B cell (primary cell): ENCODE results near the gene TBK1. TPM values are rescaled to one million over a fixed set of nuclear protein-coding genes. Genes with fewer than 3 reads are reported as not detected.

Experiments
- ATAC-seq: fragments of 200-7000 bp; cut with Tn5 transposase; one replicate; pipeline ENCODE4 v1.10.0; 2021; ENCODE audit warnings: low read depth, mild to moderate bottlenecking, moderate number of reproducible peaks, moderate library complexity
- CTCF ChIA-PET: fragments of 350-600 bp; sonication (Branson Sonifier 250); formaldehyde crosslinking; loops from one replicate; lab custom pipeline; 2021; ENCODE audit warnings: antibody characterized with exemption, inconsistent platforms; lab: Charles Lee
- POLR2A ChIA-PET: fragments of 350-600 bp; sonication (Branson Sonifier 250); formaldehyde crosslinking; loops from one replicate; lab custom pipeline; 2021; ENCODE audit warnings: antibody characterized with exemption; lab: Charles Lee
- DNase-seq: peaks from one replicate; pipeline ENCODE4 v3.0.0; 2013
- H2AFZ ChIP-seq: 2 replicates; pipeline ENCODE4 v1.6.1; 2012; ENCODE audit warnings: mild to moderate bottlenecking, low read depth, low read length; ENCODE audit not compliant: insufficient read depth, poor library complexity, severe bottlenecking
- H3K27ac ChIP-seq, 2 donors: 1 replicate in 1 of 2; 2 replicates in 1 of 2; pipeline ENCODE4 v1.5.1; 2012 to 2013; ENCODE audit warnings: low read length in 2 of 2, mild to moderate bottlenecking in 2 of 2, moderate library complexity in 1 of 2
- H3K27me3 ChIP-seq, 4 experiments: fragments of 200-600 bp in 1 of 4; sonication (generic) in 1 of 4; replicated peaks in 1 of 4; 1 replicate in 2 of 4; 2 replicates in 2 of 4; pipeline versions ENCODE4 v1.6.1 to v1.7.0; 2013 to 2016; ENCODE audit warnings: low read length in 3 of 4, mild to moderate bottlenecking in 2 of 4, mixed read lengths in 1 of 4, moderate library complexity in 1 of 4; ENCODE audit not compliant: insufficient read depth in 4 of 4, control insufficient read depth in 3 of 4; ENCODE audit errors: control extremely low read depth in 1 of 4
- H3K36me3 ChIP-seq, 2 experiments: replicated peaks in 1 of 2; 1 replicate in 1 of 2; 2 replicates in 1 of 2; pipeline versions ENCODE4 v1.6.1 to v1.7.1; 2013; ENCODE audit warnings: low read length in 1 of 2; ENCODE audit not compliant: insufficient read depth in 2 of 2, control insufficient read depth in 1 of 2; ENCODE audit errors: control extremely low read depth in 1 of 2, extremely low read depth in 1 of 2
- H3K4me1 ChIP-seq, 2 donors: fragments of 200-600 bp in 1 of 2; sonication (generic) in 1 of 2; 1 replicate in 1 of 2; 2 replicates in 1 of 2; pipeline versions ENCODE4 v1.5.1 to v1.6.1; 2013 to 2017; ENCODE audit warnings: low read length in 2 of 2; ENCODE audit not compliant: control insufficient read depth in 2 of 2, insufficient read depth in 2 of 2
- H3K4me2 ChIP-seq: replicated peaks from 2 replicates; pipeline ENCODE3; 2012; ENCODE audit warnings: mild to moderate bottlenecking, low read depth, low read length; ENCODE audit not compliant: poor library complexity, severe bottlenecking
- H3K4me3 ChIP-seq, 5 experiments: fragments of 200-600 bp in 1 of 5; sonication (generic) in 1 of 5; 1 replicate in 3 of 5; 2 replicates in 2 of 5; pipeline versions ENCODE4 v1.5.1 to v1.7.0; 2011 to 2016; ENCODE audit warnings: low read length in 4 of 5, mild to moderate bottlenecking in 4 of 5, low read depth in 2 of 5, control low read depth in 1 of 5, moderate library complexity in 1 of 5; ENCODE audit not compliant: insufficient read depth in 1 of 5; ENCODE audit errors: control extremely low read depth in 1 of 5, extremely low read depth in 1 of 5
- H3K79me2 ChIP-seq: fragments of 200-600 bp; sonication (generic); one replicate; pipeline ENCODE4 v1.6.0; 2016; ENCODE audit warnings: low read length; ENCODE audit not compliant: control insufficient read depth, insufficient read depth
- H3K9ac ChIP-seq: fragments of 200-600 bp; sonication (generic); 2 replicates; pipeline ENCODE4 v1.6.1; 2017; ENCODE audit warnings: mild to moderate bottlenecking, low read length, moderate library complexity
- H3K9me3 ChIP-seq, 3 donors: one replicate each; pipeline versions ENCODE4 v1.6.1 to v1.7.1; 2013; ENCODE audit warnings: low read length in 2 of 3; ENCODE audit not compliant: control insufficient read depth in 2 of 3, insufficient read depth in 1 of 3; ENCODE audit errors: control extremely low read depth in 1 of 3
- H4K20me1 ChIP-seq: 2 replicates; pipeline ENCODE4 v1.6.0; 2012; ENCODE audit warnings: mild to moderate bottlenecking, low read length; ENCODE audit not compliant: insufficient read depth, control insufficient read depth, poor library complexity, severe bottlenecking
- H3K27ac Mint-ChIP-seq: one replicate; pipeline ENCODE4 v1.8.0; 2021; ENCODE audit warnings: mixed read lengths
- H3K27me3 Mint-ChIP-seq: one replicate; pipeline ENCODE4 v1.8.0; 2021; ENCODE audit warnings: mixed read lengths
- H3K4me1 Mint-ChIP-seq: one replicate; pipeline ENCODE4 v1.8.0; 2021; ENCODE audit warnings: mixed read lengths
- H3K4me3 Mint-ChIP-seq: one replicate; pipeline ENCODE4 v1.8.0; 2021; ENCODE audit warnings: mixed read lengths
- H3K9me3 Mint-ChIP-seq: one replicate; pipeline ENCODE4 v1.8.0; 2022; ENCODE audit warnings: mixed read lengths; ENCODE audit not compliant: insufficient read depth
- CTCF ChIP-seq: fragments of 200-600 bp; IDR thresholded peaks from one replicate; pipeline ENCODE4 v1.8.0; 2022; ENCODE audit warnings: antibody characterized with exemption, mild to moderate bottlenecking
- EZH2 ChIP-seq: IDR thresholded peaks from 2 replicates; pipeline ENCODE4 v1.6.1; 2012; ENCODE audit warnings: borderline replicate concordance, low read depth, mild to moderate bottlenecking, moderate library complexity, low read length; ENCODE audit not compliant: insufficient read depth, poor library complexity, severe bottlenecking
- WGBS: methylation state at CpG from one replicate; pipeline ENCODE4 v1.1.5; 2013; ENCODE audit warnings: missing lambda C conversion rate; ENCODE audit not compliant: insufficient coverage; 5-methylcytosine and 5-hydroxymethylcytosine counted together
- intact Hi-C: fragments of 100-400 bp; cut with micrococcal nuclease; formaldehyde crosslinking; loops from one replicate; pipeline ENCODE4 v1.10.0; 2022
- polyA minus RNA-seq: library from RNA; depleted of rRNA, polyadenylated mRNA; stranded (reverse); fragments of >200 nt; gene quantifications from 2 replicates; pipeline ENCODE4 v1.2.3, GENCODE V29; 2012
- polyA plus RNA-seq: library from polyadenylated mRNA; depleted of rRNA; stranded (reverse); fragments of >200 nt; gene quantifications from 2 replicates; pipeline ENCODE4 v1.2.3, GENCODE V29; 2012
- total RNA-seq, 2 donors: library from RNA; stranded (reverse); fragments of 120-200 nt in 1 of 2; gene quantifications; 1 replicate in 1 of 2; 2 replicates in 1 of 2; pipeline versions ENCODE4 v1.2.3 to v1.2.4, GENCODE V29; 2013 to 2022

TBK1 gene
- total RNA-seq (38.5 and 46.9 TPM in 2 replicates), polyA plus RNA-seq (10.4 and 13.6 TPM in 2 replicates), polyA minus RNA-seq (5.7 and 9.5 TPM in 2 replicates)
- 33.2 TPM for total RNA-seq (2013)

GRCh38 chr12:64451687-64452558, at the start of gene TBK1:
TSS of gene TBK1 (plus strand) at chr12:64452120. CDS start at chr12:64455871, 3,751 bp downstream.
- peak; percentile 82 for DNase-seq
- peak within 1 kb of the TSS; percentile 66 to 97 (median 90) for H3K4me3 ChIP-seq
- peak; percentile 79 for ATAC-seq
- Mint-ChIP-seq H3K27ac (peak within 1 kb of the TSS; percentile 92), H3K4me1 (peaks cover 38% of the 10 kb centered on the region), H3K4me3 (peak within 1 kb of the TSS; percentile 96), H3K27me3 (no peaks in the 10 kb centered on the region), H3K9me3 (no peaks in the 10 kb centered on the region)
- H3K36me3 ChIP-seq: peaks cover 0 to 4% of the 10 kb centered on the region in 2 experiments
- peak; percentile 38 for TF ChIP-seq CTCF
- no peak for TF ChIP-seq EZH2
- under 1% methylated on average over 94 of the region's 94 CpGs for WGBS
- POLR2A ChIA-PET: no interaction called here
- H2AFZ ChIP-seq: peak within 1 kb of the TSS; percentile 94
- H3K27ac ChIP-seq: peak within 1 kb of the TSS; percentile 63 to 77
- CTCF ChIA-PET: no interaction called here
- H4K20me1 ChIP-seq: no peaks in the 10 kb centered on the region
- intact Hi-C loops: loop anchor here (1.0 to 5.0 kb wide), 5 partner anchors 48 to 1850 kb away; partner anchors contain the start of genes GNS, RASSF3, SRGAP1 and XPOT
- no peaks in the 10 kb centered on the region for H3K9me3 ChIP-seq
- peak within 1 kb of the TSS; percentile 80 for H3K4me2 ChIP-seq
- no peaks in the 10 kb centered on the region for H3K27me3 ChIP-seq
- peaks cover 5 to 12% of the 10 kb centered on the region in 2 donors for H3K4me1 ChIP-seq
- peak within 1 kb of the TSS; percentile 85 for H3K9ac ChIP-seq
- peaks cover 54% of the 10 kb centered on the region for H3K79me2 ChIP-seq

- Mint-ChIP-seq H3K27me3 (peaks cover 8% of the 10 kb centered on the region), H3K9me3 (no peaks in the 10 kb centered on the region), H3K4me3 (no peak overlapping the region), H3K27ac (no peak overlapping the region), H3K4me1 (peaks cover 15% of the 10 kb centered on the region)
- H3K27ac ChIP-seq: no peak overlapping the region
- ATAC-seq (no peak), DNase-seq (no peak)
- no peak overlapping the region for H3K9ac ChIP-seq
- ChIA-PET POLR2A (no interaction called here), CTCF (no interaction called here)
- peaks cover 23% of the 10 kb centered on the region for H3K79me2 ChIP-seq
- H3K4me3 ChIP-seq: no peak overlapping the region
- 96% methylated on average over 5 of the region's 5 CpGs for WGBS
- H2AFZ ChIP-seq: no peak overlapping the region
- no peaks in the 10 kb centered on the region for H3K27me3 ChIP-seq
- no peak overlapping the region for H3K4me2 ChIP-seq
- H4K20me1 ChIP-seq: no peaks in the 10 kb centered on the region
- intact Hi-C loops: loop anchor here (5.0 to 10.0 kb wide), 4 partner anchors 210 to 1903 kb away; partner anchors contain the start of genes HELB, RASSF3 and SRGAP1
- TF ChIP-seq EZH2: no peak
- no peak for TF ChIP-seq CTCF
- H3K36me3 ChIP-seq: no peaks in the 10 kb centered on the region
- H3K4me1 ChIP-seq: peaks cover 5 to 12% of the 10 kb centered on the region in 2 donors
- no peaks in the 10 kb centered on the region for H3K9me3 ChIP-seq
Measured at GRCh38 chr12:64402181-64402580, 49.7 kb upstream of the TBK1 start.
